IMR-90 (cell line): Measurements from ENCODE around the gene SDC4. TPM values are rescaled to one million over a fixed set of nuclear protein-coding genes. Genes with fewer than 3 reads are reported as not detected.

Source experiments
- ATAC-seq: fragments of 200-7000 bp; cut with Tn5 transposase; 2 replicates; pipeline ENCODE4 v1.9.1; 2020; ENCODE audit warnings: low read depth, mild to moderate bottlenecking, moderate library complexity
- BruUV-seq: library from RNA; stranded (reverse); fragments of 400-500 nt; replicated peaks from 2 replicates; lab custom pipeline; 2021; lab: Mats Ljungman, UMichigan
- CTCF ChIA-PET: fragments of 300-600 bp; formaldehyde crosslinking; extraction: SDS; loops from one replicate; lab custom pipeline; 2021; ENCODE audit warnings: antibody characterized with exemption; lab: Yijun Ruan, JAX
- POLR2A ChIA-PET: fragments of 300-600 bp; sonication (Branson Sonifier 250); formaldehyde crosslinking; loops from one replicate; lab custom pipeline; 2022; ENCODE audit warnings: antibody characterized with exemption; ENCODE audit not compliant: unreplicated experiment; lab: Charles Lee
- DNase-seq: peaks from one replicate; pipeline ENCODE4 v3.0.0; 2013
- H2AFZ ChIP-seq: replicated peaks from 2 replicates; pipeline ENCODE3; 2013; ENCODE audit warnings: low read length, mild to moderate bottlenecking; ENCODE audit not compliant: poor library complexity
- H2AK5ac ChIP-seq: 2 replicates; pipeline ENCODE4 v1.6.1; 2013; ENCODE audit warnings: low read depth, low read length, inconsistent platforms
- H2AK9ac ChIP-seq: replicated peaks from 2 replicates; pipeline ENCODE3; 2013; ENCODE audit warnings: mild to moderate bottlenecking, low read depth, low read length, moderate library complexity; ENCODE audit not compliant: poor library complexity
- H2BK120ac ChIP-seq: 2 replicates; pipeline ENCODE4 v1.6.1; 2013; ENCODE audit warnings: low read depth, low read length, inconsistent platforms
- H2BK15ac ChIP-seq: 3 replicates; pipeline ENCODE4 v1.6.1; 2013; ENCODE audit warnings: low read depth, low read length, inconsistent platforms
- H2BK20ac ChIP-seq: 2 replicates; pipeline ENCODE4 v1.6.1; 2013; ENCODE audit warnings: low read depth, mild to moderate bottlenecking, inconsistent platforms, low read length, moderate library complexity
- H2BK5ac ChIP-seq: 2 replicates; pipeline ENCODE4 v1.6.1; 2013; ENCODE audit warnings: mild to moderate bottlenecking, low read depth, low read length, inconsistent platforms; ENCODE audit not compliant: poor library complexity, severe bottlenecking
- H3K14ac ChIP-seq: replicated peaks from 2 replicates; pipeline ENCODE4 v1.6.1; 2013; ENCODE audit warnings: low read depth, low read length, inconsistent platforms
- H3K18ac ChIP-seq: 2 replicates; pipeline ENCODE4 v1.6.1; 2013; ENCODE audit warnings: low read depth, low read length, control low read depth
- H3K23ac ChIP-seq: 2 replicates; pipeline ENCODE4 v1.6.1; 2013; ENCODE audit warnings: low read depth, low read length, inconsistent platforms
- H3K27ac ChIP-seq: 2 replicates; pipeline ENCODE4 v1.5.1; 2013; ENCODE audit warnings: mild to moderate bottlenecking, control low read depth, low read length; ENCODE audit not compliant: insufficient read depth
- H3K27me3 ChIP-seq: 2 replicates; pipeline ENCODE4 v1.6.1; 2013; ENCODE audit warnings: low read length; ENCODE audit not compliant: control insufficient read depth, insufficient read depth
- H3K36me3 ChIP-seq: 2 replicates; pipeline ENCODE4 v1.6.1; 2013; ENCODE audit warnings: low read length, mixed read lengths; ENCODE audit not compliant: control insufficient read depth, insufficient read depth
- H3K4ac ChIP-seq: 2 replicates; pipeline ENCODE4 v1.6.1; 2013; ENCODE audit warnings: low read depth, low read length, inconsistent platforms
- H3K4me1 ChIP-seq: 2 replicates; pipeline ENCODE4 v1.6.1; 2013; ENCODE audit warnings: low read length, mixed read lengths; ENCODE audit not compliant: control insufficient read depth, insufficient read depth
- H3K4me2 ChIP-seq: 2 replicates; pipeline ENCODE4 v1.6.1; 2013; ENCODE audit warnings: low read depth, mild to moderate bottlenecking, control low read depth, low read length, moderate library complexity
- H3K4me3 ChIP-seq: 2 replicates; pipeline ENCODE4 v1.5.1; 2013; ENCODE audit warnings: low read depth, mild to moderate bottlenecking, control low read depth, low read length, moderate library complexity; ENCODE audit not compliant: insufficient read depth
- H3K56ac ChIP-seq: 2 replicates; pipeline ENCODE4 v1.6.1; 2013; ENCODE audit warnings: low read length, inconsistent platforms; ENCODE audit not compliant: insufficient read depth; ENCODE audit errors: extremely low read depth
- H3K79me1 ChIP-seq, 2 experiments: 2 replicates each; pipeline ENCODE4 v1.6.1; 2013; ENCODE audit warnings: low read length in 2 of 2, inconsistent platforms in 1 of 2, low read depth in 1 of 2
- H3K9ac ChIP-seq: 2 replicates; pipeline ENCODE4 v1.6.1; 2013; ENCODE audit warnings: low read depth, low read length, control low read depth
- H3K9me1 ChIP-seq: 2 replicates; pipeline ENCODE4 v1.6.1; 2013; ENCODE audit warnings: low read length, inconsistent platforms; ENCODE audit not compliant: insufficient read depth
- H3K9me3 ChIP-seq: 2 replicates; pipeline ENCODE4 v1.6.1; 2013; ENCODE audit warnings: low read length; ENCODE audit not compliant: control insufficient read depth, insufficient read depth
- H4K20me1 ChIP-seq: 2 replicates; pipeline ENCODE4 v1.6.1; 2013; ENCODE audit warnings: low read length, inconsistent platforms; ENCODE audit not compliant: insufficient read depth
- H4K5ac ChIP-seq: 2 replicates; pipeline ENCODE4 v1.6.1; 2013; ENCODE audit warnings: mild to moderate bottlenecking, low read depth, low read length, control low read depth
- H4K8ac ChIP-seq, 2 experiments: 2 replicates each; pipeline ENCODE4 v1.6.1; 2013; ENCODE audit warnings: low read depth in 2 of 2, low read length in 2 of 2, control low read depth in 1 of 2, inconsistent platforms in 1 of 2
- H4K91ac ChIP-seq: 2 replicates; pipeline ENCODE4 v1.6.1; 2013; ENCODE audit warnings: low read depth, low read length, inconsistent platforms; ENCODE audit not compliant: insufficient read depth
- BHLHE40 ChIP-seq: fragments of 150-350 bp; IDR thresholded peaks from 2 replicates; pipeline ENCODE4 v1.6.1; 2016; ENCODE audit warnings: mild to moderate bottlenecking, low read depth, low read length
- CEBPB ChIP-seq: IDR thresholded peaks from 2 replicates; pipeline ENCODE4 v1.6.1; 2012; ENCODE audit warnings: low read depth, low read length, improper control_type of control experiment
- CHD1 ChIP-seq: IDR thresholded peaks from 2 replicates; pipeline ENCODE4 v1.6.1; 2012; ENCODE audit warnings: low read depth, low read length, improper control_type of control experiment
- ELK1 ChIP-seq: fragments of 150-350 bp; IDR thresholded peaks from 2 replicates; pipeline ENCODE4 v1.6.1; 2016; ENCODE audit warnings: low read depth, mild to moderate bottlenecking, low read length, moderate library complexity, borderline replicate concordance
- FOS ChIP-seq: fragments of 150-350 bp; IDR thresholded peaks from 2 replicates; pipeline ENCODE4 v1.6.1; 2016; ENCODE audit warnings: low read depth, low read length
- MAFK ChIP-seq: IDR thresholded peaks from 2 replicates; pipeline ENCODE4 v1.6.1; 2012; ENCODE audit warnings: low read depth, low read length, improper control_type of control experiment
- MAZ ChIP-seq: IDR thresholded peaks from 2 replicates; pipeline ENCODE4 v1.6.1; 2012; ENCODE audit warnings: low read depth, mild to moderate bottlenecking, low read length, improper control_type of control experiment, moderate library complexity, borderline replicate concordance
- MXI1 ChIP-seq: IDR thresholded peaks from 2 replicates; pipeline ENCODE4 v1.6.1; 2012; ENCODE audit warnings: low read depth, mild to moderate bottlenecking, low read length, moderate library complexity, borderline replicate concordance
- NFE2L2 ChIP-seq: fragments of 150-350 bp; IDR thresholded peaks from 2 replicates; pipeline ENCODE4 v1.6.1; 2016; ENCODE audit warnings: low read depth, mild to moderate bottlenecking, low read length
- POLR2A ChIP-seq: IDR thresholded peaks from 2 replicates; pipeline ENCODE4 v1.6.1; 2012; ENCODE audit warnings: mild to moderate bottlenecking, low read depth, low read length
- RAD21 ChIP-seq: IDR thresholded peaks from 2 replicates; pipeline ENCODE4 v1.6.1; 2012; ENCODE audit warnings: low read length, improper control_type of control experiment
- RCOR1 ChIP-seq: IDR thresholded peaks from 2 replicates; pipeline ENCODE4 v1.6.1; 2012; ENCODE audit warnings: mild to moderate bottlenecking, low read length, improper control_type of control experiment; ENCODE audit not compliant: insufficient replicate concordance
- RFX5 ChIP-seq: IDR thresholded peaks from 2 replicates; pipeline ENCODE4 v1.8.0; 2012; ENCODE audit warnings: low read depth, mild to moderate bottlenecking, low read length, moderate library complexity
- SMC3 ChIP-seq: fragments of 150-350 bp; IDR thresholded peaks from 2 replicates; pipeline ENCODE4 v1.6.1; 2016; ENCODE audit warnings: low read depth, mild to moderate bottlenecking, antibody characterized with exemption, low read length, moderate library complexity
- USF2 ChIP-seq: fragments of 150-350 bp; IDR thresholded peaks from 2 replicates; pipeline ENCODE4 v1.6.1; 2017; ENCODE audit warnings: mild to moderate bottlenecking, antibody characterized with exemption, low read length, low read depth
- WGBS, 2 experiments: methylation state at CpG; one replicate each; pipeline versions ENCODE4 v1.1.5 to v1.1.7; 2013; ENCODE audit warnings: missing lambda C conversion rate in 2 of 2; ENCODE audit not compliant: insufficient read length in 1 of 2; ENCODE audit errors: extremely low coverage in 2 of 2; 5-methylcytosine and 5-hydroxymethylcytosine counted together
- dilution Hi-C: fragments of 300-500 bp; cut with HindIII; formaldehyde crosslinking; loops from one replicate; pipeline ENCODE4 v1.14.3; 2018; ENCODE audit warnings: low sequenced_read_pairs; ENCODE audit not compliant: unreplicated experiment
- in situ Hi-C: fragments of 300-500 bp; cut with MboI; formaldehyde crosslinking; loops from 3 replicates; pipeline ENCODE4 v1.14.3; 2019; ENCODE audit warnings: low sequenced_read_pairs, inconsistent platforms, mixed read lengths
- intact Hi-C: fragments of 100-400 bp; cut with micrococcal nuclease; formaldehyde crosslinking; loops from 2 replicates; pipeline ENCODE4 v1.10.0; 2022
- polyA plus RNA-seq, 3 experiments: library from polyadenylated mRNA; depleted of rRNA; stranded (reverse); fragments of >200 nt; gene quantifications; 2 replicates each; pipeline ENCODE4 v1.2.3, GENCODE V29; 2012; ENCODE audit warnings: low replicate concordance in 1 of 3
- total RNA-seq: library from RNA; depleted of rRNA; stranded (reverse); fragments of >200 nt; gene quantifications from 2 replicates; pipeline ENCODE4 v1.2.3, GENCODE V29; 2012

Gene SDC4
- total and polyA plus RNA-seq, 2 of the 4 experiments (the other 2 are of a cell fraction): 203 to 265 TPM

GRCh38 chr20:45370571-45371160 is 22.4 kb upstream of the SDC4 start:
- H3K4me3 ChIP-seq: no peak overlapping the region
- H3K4ac ChIP-seq: no peak overlapping the region
- no peaks in the 10 kb centered on the region for H3K9me3 ChIP-seq
- no CpG with 5 or more reads among the region's 3 CpGs for WGBS, 2 experiments
- no peaks in the 10 kb centered on the region for H3K27me3 ChIP-seq
- POLR2A ChIA-PET: no interaction called here
- no peak overlapping the region for H3K18ac ChIP-seq
- no peak overlapping the region for H4K5ac ChIP-seq
- no peak overlapping the region for H2BK15ac ChIP-seq
- peaks cover 18% of the 10 kb centered on the region for H3K36me3 ChIP-seq
- no peak overlapping the region for H3K23ac ChIP-seq
- H3K9ac ChIP-seq: no peak overlapping the region
- no peak overlapping the region for H4K91ac ChIP-seq
- no peak overlapping the region for H3K27ac ChIP-seq
- CTCF ChIA-PET: interaction anchor here (1.5 kb wide), 1 partner anchor 66 kb away, joined by 6 read pairs; no protein-coding TSS in a partner anchor
- no peak overlapping the region for H3K56ac ChIP-seq
- H4K8ac ChIP-seq: no peak overlapping the region
- in situ Hi-C loops (no loop called here), dilution Hi-C loops (no loop called here), intact Hi-C loops (no loop called here)
- no peak for TF ChIP-seq BHLHE40
- TF ChIP-seq NFE2L2: no peak
- TF ChIP-seq RCOR1: no peak
- TF ChIP-seq RFX5: no peak
- no peak for TF ChIP-seq MXI1
- no peak for TF ChIP-seq FOS
- no peak for TF ChIP-seq USF2
- no peak for TF ChIP-seq MAFK
- no peak for TF ChIP-seq POLR2A
- TF ChIP-seq ELK1: no peak
- no peak for TF ChIP-seq SMC3
- no peak for TF ChIP-seq MAZ
- TF ChIP-seq RAD21: no peak
- no peak for TF ChIP-seq CEBPB
- TF ChIP-seq CHD1: no peak
- H3K4me1 ChIP-seq: no peaks in the 10 kb centered on the region; the same call in 1 of the 2 replicates
- ATAC-seq: no peak
- H4K20me1 ChIP-seq: no peaks in the 10 kb centered on the region
- BruUV-seq: no TSS peak
- H2AK9ac ChIP-seq: no peak overlapping the region
- no peak overlapping the region for H2BK20ac ChIP-seq
- H2AK5ac ChIP-seq: no peak overlapping the region
- no peaks in the 10 kb centered on the region for H3K9me1 ChIP-seq
- no peak overlapping the region for H2BK120ac ChIP-seq
- H3K79me1 ChIP-seq: peaks cover 0 to 13% of the 10 kb centered on the region in 2 experiments; a peak in 3 of 4 replicates
- no peak overlapping the region for H2BK5ac ChIP-seq
- H3K14ac ChIP-seq: no peak overlapping the region
- no peak overlapping the region for H2AFZ ChIP-seq
- H3K4me2 ChIP-seq: no peak overlapping the region
- DNase-seq: no peak
